Measurements from ENCODE around the gene FAM216A.
"Not testable (repeated sequence)": the region's sequence is repeated elsewhere in the genome, so short reads cannot be mapped to it uniquely, and the experiment has no call there.

DNA sequence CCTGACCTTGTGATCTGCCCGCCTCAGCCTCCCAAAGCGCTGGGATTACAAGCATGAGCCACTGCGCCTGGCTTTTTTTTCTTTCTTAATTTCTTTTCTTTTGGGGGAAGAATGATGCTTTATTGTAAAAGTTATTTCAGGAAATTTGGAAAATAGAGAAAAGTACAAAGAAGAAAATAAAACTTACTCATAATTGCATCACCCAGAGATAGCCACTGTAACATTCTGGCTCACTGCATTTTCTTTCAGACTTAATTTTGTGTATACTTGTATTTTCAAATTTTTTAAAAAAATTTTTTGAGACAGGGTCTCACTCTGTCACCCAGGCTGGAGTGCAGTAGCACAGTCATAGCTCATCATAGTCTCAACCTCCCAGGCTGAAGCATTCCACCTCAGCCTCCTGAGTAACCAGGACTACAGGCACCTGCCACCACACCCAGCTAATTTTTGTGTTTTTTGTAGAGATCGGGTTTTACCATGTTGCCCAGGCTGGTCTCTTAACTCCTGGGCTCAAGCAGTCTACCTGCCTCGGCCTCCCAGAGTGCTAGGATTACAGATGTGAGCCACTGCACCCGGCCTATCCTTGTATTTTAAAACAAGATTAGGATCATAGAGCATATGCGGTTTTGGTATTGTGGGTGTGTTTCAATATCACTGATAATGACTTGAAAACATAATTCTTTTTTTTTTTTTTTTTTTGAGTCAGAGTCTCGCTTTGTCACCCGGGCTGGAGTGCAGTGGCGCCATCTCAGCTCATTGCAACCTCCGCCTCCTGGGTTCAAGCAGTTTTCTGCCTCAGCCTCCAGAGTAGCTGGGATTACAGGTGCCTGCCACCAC is 52.4 kb downstream of the FAM216A start:
- TF ChIP-seq, protein P1, sequence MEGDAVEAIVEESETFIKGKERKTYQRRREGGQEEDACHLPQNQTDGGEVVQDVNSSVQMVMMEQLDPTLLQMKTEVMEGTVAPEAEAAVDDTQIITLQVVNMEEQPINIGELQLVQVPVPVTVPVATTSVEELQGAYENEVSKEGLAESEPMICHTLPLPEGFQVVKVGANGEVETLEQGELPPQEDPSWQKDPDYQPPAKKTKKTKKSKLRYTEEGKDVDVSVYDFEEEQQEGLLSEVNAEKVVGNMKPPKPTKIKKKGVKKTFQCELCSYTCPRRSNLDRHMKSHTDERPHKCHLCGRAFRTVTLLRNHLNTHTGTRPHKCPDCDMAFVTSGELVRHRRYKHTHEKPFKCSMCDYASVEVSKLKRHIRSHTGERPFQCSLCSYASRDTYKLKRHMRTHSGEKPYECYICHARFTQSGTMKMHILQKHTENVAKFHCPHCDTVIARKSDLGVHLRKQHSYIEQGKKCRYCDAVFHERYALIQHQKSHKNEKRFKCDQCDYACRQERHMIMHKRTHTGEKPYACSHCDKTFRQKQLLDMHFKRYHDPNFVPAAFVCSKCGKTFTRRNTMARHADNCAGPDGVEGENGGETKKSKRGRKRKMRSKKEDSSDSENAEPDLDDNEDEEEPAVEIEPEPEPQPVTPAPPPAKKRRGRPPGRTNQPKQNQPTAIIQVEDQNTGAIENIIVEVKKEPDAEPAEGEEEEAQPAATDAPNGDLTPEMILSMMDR (IDR thresholded peaks at IDR 0.05), result not testable (repeated sequence)
- TF ChIP-seq ZFX (IDR thresholded peaks at IDR 0.05; ENCODE audit: borderline replicate concordance), result not testable (repeated sequence)

All from 22Rv1 (cell line).